ENCODE measurements around the gene LDHA.

- TF ChIP-seq EZH2 (IDR thresholded peaks at IDR 0.05; ENCODE audit: insufficient read depth, low read length) (no peak), CTCF (IDR thresholded peaks at IDR 0.05; ENCODE audit: insufficient read depth, low read depth, low read length) (no peak)
Observed at GRCh38 chr11:18384157-18384641, 10.2 kb upstream of the LDHA start.

Data from astrocyte (in vitro differentiated cells and primary cell).